Thoracic aorta (tissue), 2 donors: ENCODE measurements around the gene PARM1. TPM values are rescaled to one million over a fixed set of nuclear protein-coding genes. Genes with fewer than 3 reads are reported as not detected.

ENCODE experiments used
- ATAC-seq: fragments of 150-250 bp; one replicate; pipeline ENCODE4 v1.8.0; 2017; ENCODE audit warnings: low read depth; ENCODE audit not compliant: insufficient number of reproducible peaks, low FRiP score
- DNase-seq: peaks from one replicate; pipeline ENCODE4 v3.0.0-alpha.2; 2020; ENCODE audit warnings: low spot score
- H3K27ac ChIP-seq, 2 donors: fragments of 200-600 bp; sonication (generic); 1 replicate in 1 of 2; 2 replicates in 1 of 2; pipeline ENCODE4 v1.5.1; 2016; ENCODE audit warnings: mild to moderate bottlenecking in 2 of 2, moderate library complexity in 2 of 2
- H3K27me3 ChIP-seq: fragments of 200-600 bp; sonication (generic); replicated peaks from 2 replicates; pipeline ENCODE4 v1.6.0; 2016; ENCODE audit warnings: mild to moderate bottlenecking; ENCODE audit not compliant: insufficient read depth
- H3K36me3 ChIP-seq: fragments of 200-600 bp; sonication (generic); one replicate; pipeline ENCODE4 v1.5.1; 2016
- H3K4me1 ChIP-seq, 2 donors: fragments of 200-600 bp; sonication (generic); 1 replicate in 1 of 2; 2 replicates in 1 of 2; pipeline versions ENCODE4 v1.5.1 to v1.6.0; 2016; ENCODE audit warnings: low read depth in 2 of 2, mild to moderate bottlenecking in 1 of 2; ENCODE audit not compliant: control insufficient read depth in 1 of 2
- H3K4me3 ChIP-seq: fragments of 200-600 bp; sonication (generic); 2 replicates; pipeline ENCODE4 v1.5.1; 2016; ENCODE audit warnings: mild to moderate bottlenecking
- H3K9me3 ChIP-seq: fragments of 200-600 bp; sonication (generic); 2 replicates; pipeline ENCODE4 v1.5.1; 2016
- CTCF ChIP-seq: fragments of 200-600 bp; sonication (generic); IDR thresholded peaks from one replicate; pipeline ENCODE4 v1.5.1; 2019; ENCODE audit warnings: antibody characterized with exemption
- total RNA-seq, 2 donors: library from RNA; depleted of rRNA; stranded (reverse); fragments of >200 nt; gene quantifications; one replicate each; pipeline versions ENCODE4 v1.1.0 to v1.2.3, GENCODE V29; 2016

The PARM1 gene
- total RNA-seq, 2 donors from 2014 or later: 127 to 263 TPM

GRCh38 chr4:75053352-75053751, 120.4 kb downstream of the PARM1 start:
- H3K9me3 ChIP-seq: no peaks in the 10 kb centered on the region
- no peaks in the 10 kb centered on the region for H3K27me3 ChIP-seq
- DNase-seq: no peak
- no peak overlapping the region for H3K27ac ChIP-seq
- H3K4me1 ChIP-seq: peaks cover 0 to 5% of the 10 kb centered on the region in 2 donors
- no peak for TF ChIP-seq CTCF
- ATAC-seq: no peak
- H3K4me3 ChIP-seq: no peak overlapping the region
- no peaks in the 10 kb centered on the region for H3K36me3 ChIP-seq

- no peaks in the 10 kb centered on the region for H3K27me3 ChIP-seq
- DNase-seq: no peak
- no peak for TF ChIP-seq CTCF
- H3K9me3 ChIP-seq: no peaks in the 10 kb centered on the region
- no peaks in the 10 kb centered on the region for H3K36me3 ChIP-seq
- no peak overlapping the region for H3K4me3 ChIP-seq
- H3K27ac ChIP-seq: no peak overlapping the region
- no peak for ATAC-seq
- peaks cover 0 to 9% of the 10 kb centered on the region in 2 donors for H3K4me1 ChIP-seq
Measured at GRCh38 chr4:75054078-75054477, 121.2 kb downstream of the PARM1 start.

GRCh38 chr4:75056277-75056676, 123.4 kb downstream of the PARM1 start:
- Histone ChIP-seq H3K9me3 (no peaks in the 10 kb centered on the region), H3K4me1 (peaks cover 0 to 21% of the 10 kb centered on the region in 2 donors), H3K27me3 (no peaks in the 10 kb centered on the region), H3K36me3 (no peaks in the 10 kb centered on the region), H3K4me3 (no peak overlapping the region), H3K27ac (no peak overlapping the region)
- TF ChIP-seq CTCF: no peak
- DNase-seq (no peak), ATAC-seq (no peak)

GRCh38 chr4:75057369-75057768, 124.5 kb downstream of the PARM1 start:
- H3K9me3 ChIP-seq: no peaks in the 10 kb centered on the region
- peaks cover 0 to 26% of the 10 kb centered on the region in 2 donors for H3K4me1 ChIP-seq
- no peak for TF ChIP-seq CTCF
- no peak overlapping the region for H3K27ac ChIP-seq
- ATAC-seq (no peak), DNase-seq (no peak)
- no peak overlapping the region for H3K4me3 ChIP-seq
- no peaks in the 10 kb centered on the region for H3K36me3 ChIP-seq
- H3K27me3 ChIP-seq: no peaks in the 10 kb centered on the region

GRCh38 chr4:75058486-75058885, 125.6 kb downstream of the PARM1 start:
- no peak for TF ChIP-seq CTCF
- ATAC-seq (no peak), DNase-seq (no peak)
- Histone ChIP-seq H3K9me3 (no peaks in the 10 kb centered on the region), H3K4me1 (peaks cover 0 to 26% of the 10 kb centered on the region in 2 donors), H3K4me3 (no peak overlapping the region), H3K27me3 (no peaks in the 10 kb centered on the region), H3K36me3 (no peaks in the 10 kb centered on the region), H3K27ac (no peak overlapping the region)
